Measurements from ENCODE around the gene FBXO36. TPM values are rescaled to one million over a fixed set of nuclear protein-coding genes. Genes with fewer than 3 reads are reported as not detected.

The FBXO36 gene
- total and polyA plus RNA-seq, 4 donors: 0.56 to 1.3 (median 0.69) TPM

GRCh38 chr2:230019742-230020141 is 97.4 kb downstream of the FBXO36 start:
- Histone ChIP-seq H3K9me3 (ENCODE audit: control insufficient read depth in 4 of 4, low read length in 3 of 4) (no peaks in the 10 kb centered on the region), H3K27ac (ENCODE audit: low read depth in 1 of 2, low read length in 2 of 2) (no peak overlapping the region), H3K27me3 (ENCODE audit: control insufficient read depth in 4 of 4, insufficient read depth in 4 of 4, low read length in 3 of 4) (no peaks in the 10 kb centered on the region), H3K4me1 (ENCODE audit: control insufficient read depth in 4 of 4, insufficient read depth in 4 of 4, low read length in 3 of 4) (no peaks in the 10 kb centered on the region), H3K36me3 (ENCODE audit: control insufficient read depth in 4 of 4, insufficient read depth in 3 of 4, low read depth in 1 of 4, low read length in 3 of 4) (no peaks in the 10 kb centered on the region), H3K9ac (ENCODE audit: low read depth in 1 of 2, low read length in 2 of 2) (no peak overlapping the region), H3K4me3 (ENCODE audit: low read depth in 1 of 3, low read length in 3 of 3) (no peak overlapping the region)
- DNase-seq (ENCODE audit: low spot score): no peak
- WGBS: 87% methylated on average over 3 of the region's 3 CpGs
- TF ChIP-seq TAF1 (conservative IDR thresholded peaks at IDR 0.05) (no peak), ZBTB33 (IDR thresholded peaks at IDR 0.05) (no peak), YY1 (IDR thresholded peaks at IDR 0.05) (no peak), ATF3 (IDR thresholded peaks at IDR 0.05) (no peak), RXRA (IDR thresholded peaks at IDR 0.05) (no peak)

GRCh38 chr2:230023313-230023712 is 101.0 kb downstream of the FBXO36 start:
- no peaks in the 10 kb centered on the region for H3K27me3 ChIP-seq (ENCODE audit: control insufficient read depth in 4 of 4, insufficient read depth in 4 of 4, low read length in 3 of 4)
- DNase-seq (ENCODE audit: low spot score): no peak
- H3K9me3 ChIP-seq (ENCODE audit: control insufficient read depth in 4 of 4, low read length in 3 of 4): no peaks in the 10 kb centered on the region
- TF ChIP-seq ZBTB33 (IDR thresholded peaks at IDR 0.05) (no peak), CTCF (IDR thresholded peaks at IDR 0.05; ENCODE audit: low read depth, low read length, missing input control) (no peak), RXRA (IDR thresholded peaks at IDR 0.05) (no peak), SP1 (IDR thresholded peaks at IDR 0.05) (no peak), YY1 (IDR thresholded peaks at IDR 0.05) (no peak), ATF3 (IDR thresholded peaks at IDR 0.05) (no peak)
- H3K27ac ChIP-seq (ENCODE audit: low read depth in 1 of 2, low read length in 2 of 2): no peak overlapping the region
- H3K36me3 ChIP-seq (ENCODE audit: control insufficient read depth in 4 of 4, insufficient read depth in 3 of 4, low read depth in 1 of 4, low read length in 3 of 4): no peaks in the 10 kb centered on the region
- 95% methylated on average over 4 of the region's 4 CpGs for WGBS
- H3K9ac ChIP-seq (ENCODE audit: low read depth in 1 of 2, low read length in 2 of 2): no peak overlapping the region
- no peak overlapping the region for H3K4me3 ChIP-seq (ENCODE audit: low read depth in 1 of 3, low read length in 3 of 3)
- no peaks in the 10 kb centered on the region for H3K4me1 ChIP-seq (ENCODE audit: control insufficient read depth in 4 of 4, insufficient read depth in 4 of 4, low read length in 3 of 4)

GRCh38 chr2:230042195-230042594 is 119.9 kb downstream of the FBXO36 start:
- DNase-seq (ENCODE audit: low spot score): no peak
- peaks cover 0 to 3% (median 1%) of the 10 kb centered on the region in 4 donors for H3K36me3 ChIP-seq (ENCODE audit: control insufficient read depth in 4 of 4, insufficient read depth in 3 of 4, low read depth in 1 of 4, low read length in 3 of 4)
- no peaks in the 10 kb centered on the region for H3K9me3 ChIP-seq (ENCODE audit: control insufficient read depth in 4 of 4, low read length in 3 of 4)
- no peak overlapping the region for H3K27ac ChIP-seq (ENCODE audit: low read depth in 1 of 2, low read length in 2 of 2)
- H3K27me3 ChIP-seq (ENCODE audit: control insufficient read depth in 4 of 4, insufficient read depth in 4 of 4, low read length in 3 of 4): no peaks in the 10 kb centered on the region
- H3K4me3 ChIP-seq (ENCODE audit: low read depth in 1 of 3, low read length in 3 of 3): no peak overlapping the region
- H3K4me1 ChIP-seq (ENCODE audit: control insufficient read depth in 4 of 4, insufficient read depth in 4 of 4, low read length in 3 of 4): no peaks in the 10 kb centered on the region
- H3K9ac ChIP-seq (ENCODE audit: low read depth in 1 of 2, low read length in 2 of 2): no peak overlapping the region
- WGBS: 97% methylated on average over 1 of the region's 1 CpG
- TF ChIP-seq REST (IDR thresholded peaks at IDR 0.05) (no peak), FOXA2 (IDR thresholded peaks at IDR 0.05) (no peak), ATF3 (IDR thresholded peaks at IDR 0.05) (no peak), YY1 (IDR thresholded peaks at IDR 0.05) (no peak), SP1 (IDR thresholded peaks at IDR 0.05) (no peak), EGR1 (IDR thresholded peaks at IDR 0.05; ENCODE audit: low read depth in 2 of 2) (no peak), HNF4G (IDR thresholded peaks at IDR 0.05) (no peak), RAD21 (IDR thresholded peaks at IDR 0.05) (no peak), ZBTB33 (IDR thresholded peaks at IDR 0.05) (no peak), RXRA (IDR thresholded peaks at IDR 0.05) (no peak), HNF4A (conservative IDR thresholded peaks at IDR 0.05) (no peak), FOXA1 (IDR thresholded peaks at IDR 0.05) (no peak)
